Stimulated activated CD8-positive, alpha-beta memory T cell treated with anti-CD3 and anti-CD28 coated beads, Interleukin-15, amount 100 ng/mL, for 24 hours (primary cell): ENCODE data around the gene BCL2L14.
"Not testable (repeated sequence)": the region's sequence is repeated elsewhere in the genome, so short reads cannot be mapped to it uniquely, and the experiment has no call there.

ENCODE experiments used
- DNase-seq: peaks from one replicate; pipeline ENCODE4 v3.0.0-alpha.2; 2020; ENCODE audit warnings: low read depth

BCL2L14 gene

DNA sequence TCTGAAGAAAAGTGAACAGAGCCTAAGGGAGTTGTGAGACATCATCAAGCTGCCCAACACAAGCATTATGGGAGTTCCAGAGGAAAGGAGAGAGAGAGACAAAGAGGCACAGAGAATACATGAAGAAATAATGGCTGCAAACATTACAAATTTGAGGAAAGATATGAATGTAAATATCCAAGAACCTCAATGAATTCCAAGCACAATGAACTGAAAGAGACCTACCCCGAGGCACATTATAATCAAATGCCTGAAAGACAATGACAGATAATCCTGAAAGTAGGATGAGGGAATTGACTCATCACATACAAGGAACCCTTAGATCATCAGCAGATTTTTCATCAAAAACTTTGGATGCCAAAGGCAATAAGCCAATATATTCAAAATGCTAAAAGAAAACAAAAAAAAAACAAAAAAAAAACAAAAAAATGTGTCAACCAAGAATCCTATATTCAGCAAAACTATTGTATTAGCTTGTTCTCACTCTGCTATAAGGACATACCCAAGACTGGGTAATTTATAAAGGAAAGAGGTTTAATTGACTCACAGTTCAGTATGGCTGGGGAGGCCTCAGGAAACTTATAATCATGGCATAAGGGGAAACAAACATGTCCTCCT, 37.8 kb downstream of the BCL2L14 start:
- DNase-seq: no peak

DNA sequence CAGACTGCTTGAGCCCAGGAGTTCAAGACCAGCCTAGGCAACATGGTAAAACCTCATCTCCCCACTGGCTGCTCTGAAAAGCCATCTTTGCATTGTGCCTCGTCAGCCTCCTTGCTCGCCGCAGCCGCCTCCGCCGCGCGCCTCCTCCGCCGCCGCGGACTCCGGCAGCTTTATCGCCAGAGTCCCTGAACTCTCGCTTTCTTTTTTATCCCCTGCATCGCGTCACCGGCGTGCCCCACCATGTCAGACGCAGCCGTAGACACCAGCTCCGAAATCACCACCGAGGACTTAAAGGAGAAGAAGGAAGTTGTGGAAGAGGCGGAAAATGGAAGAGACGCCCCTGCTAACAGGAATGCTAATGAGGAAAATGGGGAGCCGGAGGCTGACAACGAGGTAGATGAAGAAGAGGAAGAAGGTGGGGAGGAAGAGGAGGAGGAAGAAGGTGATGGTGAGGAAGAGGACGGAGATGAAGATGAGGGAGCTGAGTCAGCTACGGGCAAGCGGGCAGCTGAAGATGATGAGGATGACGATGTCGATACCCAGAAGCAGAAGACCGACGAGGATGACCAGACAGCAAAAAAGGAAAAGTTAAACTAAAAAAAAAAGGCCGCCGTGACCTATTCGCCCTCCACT, 40.3 kb downstream of the BCL2L14 start:
- not testable (repeated sequence) for DNase-seq

GRCh38 chr12:12115514-12115913, 44.8 kb downstream of the BCL2L14 start:
- DNase-seq: no peak

DNA sequence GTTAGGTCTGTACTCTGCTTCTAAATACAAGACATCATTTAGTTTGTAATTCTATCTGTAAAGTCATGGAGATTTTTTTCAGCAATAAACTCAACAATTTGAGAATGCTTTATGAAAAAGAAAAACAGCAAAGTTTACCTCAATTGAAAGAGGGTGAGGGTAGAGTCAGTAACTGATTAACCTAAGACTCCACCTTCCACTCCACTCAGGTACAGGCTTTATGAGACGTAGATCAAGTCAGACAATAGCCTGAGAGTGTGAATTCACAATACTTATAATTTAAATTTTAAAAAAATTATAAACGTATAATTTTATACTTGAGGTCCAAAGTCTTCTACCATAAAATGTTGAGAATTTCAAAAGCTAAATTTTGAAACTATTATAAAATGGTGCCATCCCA, 45.9 kb downstream of the BCL2L14 start:
- no peak for DNase-seq

GRCh38 chr12:12121061-12121460, 50.3 kb downstream of the BCL2L14 start:
- DNase-seq: no peak

- no peak for DNase-seq
Observed at GRCh38 chr12:12123036-12123604, 52.4 kb downstream of the BCL2L14 start.

DNA sequence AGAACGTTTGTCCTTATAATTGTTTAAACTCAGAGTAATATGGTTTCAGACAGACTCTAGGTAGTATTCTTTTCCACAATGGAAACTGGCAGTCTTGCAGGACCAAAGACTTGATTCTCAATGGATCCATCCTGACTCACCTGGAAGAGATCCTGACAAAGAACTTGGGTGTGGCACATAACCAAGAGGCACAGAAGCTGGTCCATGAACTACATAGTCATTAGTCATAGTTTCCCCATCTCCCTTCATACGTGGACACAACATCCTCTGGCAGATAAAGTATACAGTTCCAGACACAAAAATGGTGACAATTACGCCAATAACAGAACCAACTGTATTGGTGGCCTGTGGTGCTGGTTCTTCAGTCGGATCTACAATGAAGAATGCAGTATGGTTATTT, 55.8 kb downstream of the BCL2L14 start:
- no peak for DNase-seq

GRCh38 chr12:12127304-12127703, 56.6 kb downstream of the BCL2L14 start:
- DNase-seq: no peak

DNA sequence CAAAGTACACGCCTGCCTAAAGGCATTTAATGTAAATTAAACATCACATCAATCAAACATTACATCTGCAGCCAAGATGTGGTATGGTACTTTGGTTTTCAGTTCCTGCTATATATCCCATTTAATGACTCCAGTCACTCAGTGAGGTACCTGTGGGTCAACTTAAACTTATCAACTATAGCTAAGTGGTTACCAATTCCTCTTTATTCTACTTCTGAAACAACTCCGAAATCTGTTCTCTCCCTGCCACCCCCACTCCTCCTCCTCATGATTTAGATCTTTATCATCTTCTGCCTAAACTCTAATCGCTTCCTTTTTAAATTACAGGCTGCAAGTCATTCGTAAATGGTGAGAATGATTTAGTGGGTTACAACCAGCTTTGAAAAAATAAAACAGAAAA, 57.9 kb downstream of the BCL2L14 start:
- no peak for DNase-seq

GRCh38 chr12:12133259-12133658, 62.5 kb downstream of the BCL2L14 start:
- no peak for DNase-seq

GRCh38 chr12:12133785-12134184, 63.0 kb downstream of the BCL2L14 start:
- DNase-seq: no peak

GRCh38 chr12:12138203-12139154, 67.7 kb downstream of the BCL2L14 start:
- DNase-seq: no peak

DNA sequence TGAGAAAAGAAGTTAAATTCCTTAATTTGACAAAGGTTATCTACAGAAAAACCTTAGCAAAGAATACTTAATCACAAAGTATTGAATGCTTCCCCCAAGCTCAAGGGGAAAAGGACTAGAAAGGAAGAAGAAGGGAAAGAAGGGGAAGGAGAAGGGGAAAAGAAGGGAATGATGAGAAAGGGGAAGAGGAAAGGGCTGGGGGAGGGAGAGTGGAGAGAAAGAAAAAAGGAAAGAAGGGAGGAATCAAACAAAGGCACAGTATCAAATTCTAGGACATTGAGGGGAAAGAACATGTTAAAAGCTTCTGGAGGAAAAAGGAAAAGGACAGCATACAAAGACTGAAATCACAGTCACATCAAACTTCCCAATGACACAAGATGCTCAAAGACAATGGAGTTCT, 70.3 kb downstream of the BCL2L14 start:
- DNase-seq: no peak

DNA sequence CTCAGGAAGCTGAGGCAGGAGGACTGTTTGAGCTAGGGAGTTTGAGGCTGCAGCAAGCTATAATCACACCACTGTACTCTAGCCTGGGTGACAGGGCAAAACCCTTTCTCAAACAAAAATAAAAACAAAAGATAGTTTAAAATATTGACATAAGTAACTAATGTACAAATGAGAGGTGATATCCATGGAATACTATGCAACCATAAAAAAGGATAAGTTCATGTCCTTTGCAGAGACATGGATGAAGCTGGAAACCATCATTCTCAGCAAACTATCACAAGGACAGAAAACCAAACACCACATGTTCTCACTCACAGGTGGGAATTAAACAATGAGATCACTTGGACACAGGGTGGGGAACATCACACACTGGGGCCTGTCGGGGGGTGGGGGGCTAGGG, 73.8 kb downstream of the BCL2L14 start:
- not testable (repeated sequence) for DNase-seq

DNA sequence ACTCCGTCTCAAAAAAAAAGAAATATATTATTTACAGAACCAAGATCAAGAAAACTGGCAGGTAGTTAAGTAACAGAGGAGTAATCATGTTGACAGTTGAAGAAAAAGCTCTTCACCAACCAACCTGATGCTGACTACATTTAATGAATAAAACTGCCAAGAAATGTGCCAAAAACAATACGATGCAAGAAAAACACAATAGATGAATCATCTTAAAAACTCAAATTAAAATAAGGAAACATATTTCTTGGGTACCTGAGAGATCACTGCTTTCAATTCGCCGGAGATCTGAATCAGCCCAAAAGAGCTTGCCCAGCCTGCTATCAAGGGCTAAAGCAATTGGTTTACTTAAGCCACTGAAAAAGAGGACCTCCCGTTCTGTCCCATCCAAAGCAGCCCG, 76.4 kb downstream of the BCL2L14 start:
- no peak for DNase-seq
